ENCODE data around the gene MFAP2.

DNA sequence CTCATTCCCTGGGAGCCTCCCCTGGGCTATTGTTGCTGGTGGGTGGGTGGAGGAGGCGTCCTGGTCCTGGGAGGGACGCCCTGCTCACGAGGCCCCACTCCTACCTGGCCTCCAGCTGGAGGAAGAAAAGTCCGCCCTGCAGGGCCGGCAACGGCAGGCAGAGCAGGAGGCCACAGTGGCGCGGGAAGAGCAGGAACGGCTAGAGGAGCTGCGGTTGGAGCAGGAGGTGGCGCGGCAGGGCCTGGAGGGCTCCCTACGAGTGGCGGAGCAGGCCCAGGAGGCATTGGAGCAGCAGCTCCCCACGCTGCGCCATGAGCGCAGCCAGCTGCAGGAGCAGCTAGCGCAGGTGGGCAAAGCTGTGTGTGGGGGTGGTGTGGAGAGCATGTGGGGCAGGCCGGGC is 33.8 kb downstream of the MFAP2 start:
- TF ChIP-seq, protein P1, sequence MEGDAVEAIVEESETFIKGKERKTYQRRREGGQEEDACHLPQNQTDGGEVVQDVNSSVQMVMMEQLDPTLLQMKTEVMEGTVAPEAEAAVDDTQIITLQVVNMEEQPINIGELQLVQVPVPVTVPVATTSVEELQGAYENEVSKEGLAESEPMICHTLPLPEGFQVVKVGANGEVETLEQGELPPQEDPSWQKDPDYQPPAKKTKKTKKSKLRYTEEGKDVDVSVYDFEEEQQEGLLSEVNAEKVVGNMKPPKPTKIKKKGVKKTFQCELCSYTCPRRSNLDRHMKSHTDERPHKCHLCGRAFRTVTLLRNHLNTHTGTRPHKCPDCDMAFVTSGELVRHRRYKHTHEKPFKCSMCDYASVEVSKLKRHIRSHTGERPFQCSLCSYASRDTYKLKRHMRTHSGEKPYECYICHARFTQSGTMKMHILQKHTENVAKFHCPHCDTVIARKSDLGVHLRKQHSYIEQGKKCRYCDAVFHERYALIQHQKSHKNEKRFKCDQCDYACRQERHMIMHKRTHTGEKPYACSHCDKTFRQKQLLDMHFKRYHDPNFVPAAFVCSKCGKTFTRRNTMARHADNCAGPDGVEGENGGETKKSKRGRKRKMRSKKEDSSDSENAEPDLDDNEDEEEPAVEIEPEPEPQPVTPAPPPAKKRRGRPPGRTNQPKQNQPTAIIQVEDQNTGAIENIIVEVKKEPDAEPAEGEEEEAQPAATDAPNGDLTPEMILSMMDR (IDR thresholded peaks at IDR 0.05), result no peak
- no peak for TF ChIP-seq EP300 (IDR thresholded peaks at IDR 0.05)
